GM18507 (cell line): ENCODE measurements around the gene TIFAB.
"Not testable (repeated sequence)": the region's sequence is repeated elsewhere in the genome, so short reads cannot be mapped to it uniquely, and the experiment has no call there.

Source experiments
- DNase-seq: peaks from one replicate; pipeline ENCODE4 v3.0.0; 2011; ENCODE audit warnings: low read depth; ENCODE audit not compliant: insufficient read length; ENCODE audit errors: extremely low spot score
- FAIRE-seq: peaks from 2 replicates; lab custom pipeline; 2011; peaks lifted over from hg19 to GRCh38; lab: Jason Lieb, UNC

The TIFAB gene, protein sequence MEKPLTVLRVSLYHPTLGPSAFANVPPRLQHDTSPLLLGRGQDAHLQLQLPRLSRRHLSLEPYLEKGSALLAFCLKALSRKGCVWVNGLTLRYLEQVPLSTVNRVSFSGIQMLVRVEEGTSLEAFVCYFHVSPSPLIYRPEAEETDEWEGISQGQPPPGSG

DNA sequence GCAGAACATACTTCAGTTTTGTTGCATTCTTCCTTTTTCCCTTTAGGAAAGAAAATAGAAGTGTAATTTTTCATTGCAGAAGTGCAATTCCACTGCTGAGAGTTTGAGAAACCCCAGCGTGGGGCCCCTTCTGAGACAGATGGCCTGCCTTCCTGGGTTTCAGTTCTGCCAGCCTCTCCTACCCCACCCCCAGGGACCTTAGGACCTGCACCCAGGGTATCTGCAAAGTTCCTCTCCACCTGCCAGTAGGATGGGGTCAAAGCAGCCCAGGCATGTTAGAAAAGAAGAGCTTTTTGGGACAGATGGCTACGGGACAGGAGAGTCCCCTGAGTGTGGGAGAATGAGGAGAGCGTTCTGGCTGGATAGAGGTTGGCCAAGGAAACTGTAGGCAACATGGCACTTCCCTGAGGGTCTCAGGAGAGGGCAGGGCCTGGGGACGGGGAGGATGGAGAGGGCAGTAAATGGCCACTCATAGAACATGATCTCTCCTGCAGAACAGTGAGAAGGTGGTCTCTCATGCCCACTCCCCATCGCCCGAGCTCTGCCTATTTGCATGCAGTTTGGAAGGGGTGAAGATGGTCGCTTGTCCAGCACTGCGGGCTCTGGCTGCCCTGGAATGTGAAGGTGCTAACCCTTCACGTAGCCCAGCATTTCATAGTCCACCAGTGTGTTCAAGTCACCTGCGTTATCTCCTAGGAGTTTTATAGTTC, at the start of gene TIFAB:
Gene TIFAB, minus strand, starts transcription at position 31 of the 710 bp plus-strand sequence. CDS start 2,412 bp downstream, outside the sequence.
- no peak for FAIRE-seq

DNA sequence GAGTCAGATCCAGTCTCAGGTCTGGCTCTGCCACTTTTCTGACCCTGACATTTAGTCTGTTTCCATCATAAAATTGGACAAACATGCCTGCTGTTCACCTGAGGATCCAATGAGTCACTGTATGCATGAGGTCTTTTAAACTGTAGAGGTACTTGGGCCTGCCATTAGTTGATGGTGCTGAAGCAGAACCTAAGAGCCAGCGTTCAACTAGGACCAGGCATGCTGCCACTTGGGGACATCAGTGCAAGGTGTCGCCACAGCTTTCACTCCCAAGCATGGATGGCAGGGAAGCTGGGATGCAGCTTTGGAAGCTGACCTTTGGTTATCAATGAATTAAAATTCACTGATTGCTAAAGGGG, 46.5 kb upstream of the TIFAB start:
- no peak for DNase-seq
- no peak for FAIRE-seq

More for the DNA sequence above, at the start of gene TIFAB:
- no peak for DNase-seq

DNA sequence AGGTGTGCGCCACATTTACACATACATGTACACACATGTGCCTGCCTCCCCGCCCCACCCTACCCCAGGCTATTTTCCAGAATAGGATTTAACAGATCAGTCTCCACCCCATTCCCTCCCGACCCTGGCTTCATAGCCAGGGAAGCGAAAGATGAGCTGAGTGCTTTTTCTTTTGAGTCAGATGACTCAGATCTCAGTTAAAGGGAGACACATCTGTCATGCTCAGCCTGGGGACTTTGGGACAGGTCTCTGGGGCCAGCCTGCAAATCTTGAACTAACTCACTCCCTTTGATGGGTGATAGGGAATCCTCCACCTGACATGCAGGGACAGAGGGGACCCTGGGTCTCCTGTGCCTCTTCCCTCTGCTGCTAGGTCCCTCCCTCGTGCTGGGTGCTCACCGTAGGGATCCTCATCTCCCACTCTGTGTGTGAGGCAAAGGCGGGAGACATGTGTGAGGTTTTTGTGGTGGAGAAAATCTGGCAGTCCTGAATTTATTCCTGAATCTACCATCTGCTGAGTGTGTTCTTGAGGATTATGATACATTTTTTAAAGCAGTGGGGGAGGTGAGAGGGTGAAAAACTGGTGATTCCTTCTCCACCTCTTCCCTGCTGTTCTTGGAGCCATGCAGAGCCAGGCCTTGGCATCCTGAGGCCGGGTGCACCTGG, 46.0 kb upstream of the TIFAB start:
- DNase-seq (no peak), FAIRE-seq (no peak)

DNA sequence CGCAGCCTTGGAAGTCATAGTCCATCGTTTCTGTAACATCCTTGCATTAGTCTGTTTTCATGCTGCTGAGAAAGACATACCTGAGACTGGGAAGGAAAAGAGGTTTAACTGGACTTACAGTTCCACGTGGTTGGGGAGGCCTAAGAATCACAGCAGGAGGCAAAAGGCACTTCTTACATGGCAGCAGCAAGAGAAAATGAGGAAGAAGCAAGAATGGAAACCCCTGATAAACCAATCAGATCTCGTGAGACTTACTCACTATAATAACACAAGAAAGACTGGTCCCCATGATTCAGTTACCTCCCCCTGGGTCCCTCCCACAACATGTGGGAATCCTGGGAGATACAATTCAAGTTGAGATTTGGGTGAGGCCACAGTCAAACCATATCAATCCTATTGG, 43.4 kb upstream of the TIFAB start:
- DNase-seq, FAIRE-seq: not testable (repeated sequence)

DNA sequence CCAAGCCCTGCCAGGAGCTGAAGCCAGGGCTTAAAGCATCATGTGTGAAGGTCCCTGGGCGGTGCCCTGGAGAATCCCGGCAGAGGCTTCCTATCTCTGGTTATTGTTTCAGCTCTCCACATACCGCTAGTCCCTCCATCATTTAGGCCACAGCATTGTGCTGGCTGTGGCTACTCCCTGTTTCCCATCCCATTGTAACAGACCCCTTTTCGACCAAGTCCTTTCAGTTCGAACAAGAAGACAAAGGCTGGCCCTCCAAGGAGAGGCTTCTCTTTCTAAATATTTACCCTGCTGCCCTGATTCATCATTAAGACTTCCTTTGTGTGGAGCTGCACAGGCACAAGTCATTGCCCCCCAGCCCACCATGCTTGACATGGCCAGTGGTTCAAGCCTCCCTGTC, 42.0 kb upstream of the TIFAB start:
- DNase-seq, result no peak
- no peak for FAIRE-seq

DNA sequence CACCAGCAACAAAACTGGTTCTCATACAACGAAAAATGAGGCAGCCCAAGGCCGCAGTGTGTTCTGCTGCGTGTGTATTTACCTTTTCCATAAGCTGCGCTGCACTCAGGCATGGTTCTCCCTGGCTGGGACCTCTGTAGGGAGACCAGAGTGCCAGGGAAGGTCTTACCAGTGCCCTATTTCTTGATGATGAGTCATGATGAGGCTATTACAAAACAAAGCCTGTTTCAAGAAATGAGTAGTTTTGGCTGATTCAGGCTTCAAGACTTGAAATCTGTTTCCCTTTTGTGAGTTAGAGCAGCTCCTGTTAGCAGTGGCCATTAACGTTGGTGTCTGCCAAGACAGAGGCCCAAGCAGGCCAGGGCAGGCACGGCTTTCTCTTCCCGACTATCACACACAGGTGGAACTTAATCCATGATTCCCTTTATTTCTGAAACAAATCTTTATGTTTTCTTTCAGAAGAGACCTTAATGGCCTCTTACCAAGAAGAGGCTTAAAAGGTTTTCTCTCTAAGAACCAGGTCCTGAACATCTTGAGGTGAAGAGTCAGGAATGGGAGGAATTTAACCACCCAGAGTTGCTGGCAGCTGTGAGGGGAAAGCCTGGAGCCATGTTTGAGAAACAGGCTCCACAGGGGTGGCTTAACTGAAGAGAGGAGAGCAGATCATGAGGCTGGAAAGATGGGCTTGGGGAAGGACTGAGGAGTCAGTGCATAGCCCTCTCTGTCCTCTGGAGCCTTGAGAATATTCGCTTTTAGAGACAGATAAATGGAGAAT, 41.4 kb upstream of the TIFAB start:
- FAIRE-seq, result no peak
- DNase-seq, result no peak

DNA sequence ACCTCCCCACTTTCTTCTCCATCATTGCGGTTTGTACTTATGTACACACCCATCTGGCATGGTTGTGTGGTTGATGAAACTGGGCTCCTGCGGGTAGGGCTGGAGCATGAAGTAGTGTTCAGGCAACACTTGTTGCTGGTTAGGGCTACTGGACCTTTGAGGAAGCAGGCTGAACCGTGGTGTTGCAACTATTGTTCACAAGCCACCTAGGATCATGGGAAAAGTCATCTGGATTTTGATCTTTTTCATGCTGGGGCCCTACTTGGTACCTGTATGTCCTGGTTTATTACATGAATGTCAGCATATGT, 40.1 kb upstream of the TIFAB start:
- FAIRE-seq (no peak), DNase-seq (no peak)

DNA sequence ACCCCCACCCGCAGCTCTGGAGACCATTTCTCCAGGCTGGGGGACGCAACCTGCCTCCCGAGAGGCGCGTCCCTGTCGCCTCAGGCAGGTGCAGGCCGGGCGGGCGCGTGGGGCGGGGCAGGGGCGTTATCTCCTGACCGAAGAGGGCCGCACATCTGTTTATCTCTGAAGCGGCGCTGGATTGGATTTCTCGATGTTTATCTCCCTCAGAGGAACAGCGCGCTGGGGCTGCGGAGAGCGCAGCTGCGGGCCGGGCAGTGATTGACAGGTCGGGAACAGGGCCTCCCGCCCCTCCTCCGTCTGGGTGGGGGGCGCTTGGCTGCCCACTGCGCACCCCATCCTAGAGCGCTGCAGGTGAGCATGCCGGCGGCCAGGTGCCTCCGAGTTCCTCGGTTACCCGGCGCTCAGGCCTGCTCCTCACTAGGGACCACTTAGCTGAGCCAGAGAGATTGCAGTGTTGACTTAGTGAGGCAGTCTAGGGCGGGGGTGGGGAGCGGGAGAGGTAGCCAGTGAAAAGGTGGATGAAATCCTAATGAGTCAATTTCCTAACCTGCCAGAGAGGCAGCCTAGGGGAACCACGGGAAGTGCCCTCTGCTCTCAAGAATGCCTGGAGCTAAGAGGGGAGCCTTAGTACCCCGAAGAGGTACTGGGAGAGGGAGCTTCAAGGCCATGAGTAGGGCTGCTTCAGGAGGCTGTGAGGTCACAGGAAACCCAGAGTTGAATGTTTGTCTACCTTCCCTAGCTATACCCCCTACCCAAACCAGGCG, 39.6 kb upstream of the TIFAB start:
- FAIRE-seq (no peak), DNase-seq (no peak)

DNA sequence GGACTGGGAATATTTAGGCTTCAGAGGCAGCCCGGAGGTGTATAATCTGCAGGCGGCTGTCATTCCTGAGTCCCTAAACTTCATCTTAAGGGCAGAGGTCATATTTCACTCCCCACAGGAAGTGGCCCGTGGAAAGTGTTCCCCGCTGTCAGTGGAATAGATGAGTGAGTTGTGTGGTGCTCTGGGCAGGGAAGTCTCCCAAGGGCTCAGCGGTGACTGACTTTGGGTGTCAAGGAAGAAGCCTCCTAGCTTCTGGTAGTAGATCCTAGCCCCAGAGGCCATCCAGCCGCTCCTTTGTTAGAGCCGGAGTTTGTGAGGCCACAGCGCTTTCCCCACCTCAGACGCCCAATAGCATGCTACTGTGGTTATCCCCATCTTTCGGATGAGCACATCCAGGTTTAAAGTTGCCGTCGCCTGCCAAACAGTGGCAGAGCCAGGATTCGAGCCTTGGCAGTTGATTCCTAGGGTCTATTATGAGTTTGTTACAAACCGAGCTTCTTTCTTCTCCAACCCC, 38.9 kb upstream of the TIFAB start:
- DNase-seq (no peak), FAIRE-seq (no peak)

DNA sequence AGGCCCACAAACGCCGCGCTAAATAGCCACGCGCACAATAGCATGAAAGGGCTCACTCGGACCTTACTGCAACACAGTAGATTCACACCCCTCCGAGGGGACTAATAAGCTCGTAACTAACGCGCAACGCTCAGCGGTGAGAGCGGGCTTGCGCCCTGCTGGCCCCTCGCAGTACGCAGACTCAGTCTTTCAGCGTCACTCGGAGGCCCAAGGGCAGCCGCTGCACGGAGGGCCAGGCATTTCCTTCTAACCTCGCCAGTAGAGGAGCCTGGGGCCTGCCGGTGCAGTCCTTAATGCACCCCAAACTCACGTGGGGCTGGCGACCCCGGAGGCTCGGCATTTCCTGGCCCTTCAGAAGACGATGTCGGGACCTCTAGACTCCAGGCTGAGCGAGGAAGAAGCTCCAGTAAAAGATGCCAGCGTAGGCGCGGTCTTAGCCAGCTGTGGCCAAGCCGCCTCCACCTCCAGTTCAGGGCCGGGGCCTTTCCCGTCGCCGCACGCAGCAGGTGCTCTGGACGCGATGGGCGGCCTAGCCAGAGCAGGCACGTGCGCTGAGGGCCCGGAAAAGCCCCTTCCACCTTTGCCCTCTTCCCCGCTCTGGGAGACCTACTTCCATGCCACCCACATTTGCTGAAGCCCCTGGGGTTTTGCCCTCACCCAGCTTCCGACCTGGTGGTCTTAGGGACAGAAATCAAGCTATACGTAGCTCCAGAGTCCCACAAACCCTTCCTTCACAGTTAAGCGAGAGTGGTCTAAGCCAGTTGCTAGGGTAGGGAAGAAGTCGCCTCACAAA, 38.3 kb upstream of the TIFAB start:
- FAIRE-seq, result no peak
- no peak for DNase-seq

DNA sequence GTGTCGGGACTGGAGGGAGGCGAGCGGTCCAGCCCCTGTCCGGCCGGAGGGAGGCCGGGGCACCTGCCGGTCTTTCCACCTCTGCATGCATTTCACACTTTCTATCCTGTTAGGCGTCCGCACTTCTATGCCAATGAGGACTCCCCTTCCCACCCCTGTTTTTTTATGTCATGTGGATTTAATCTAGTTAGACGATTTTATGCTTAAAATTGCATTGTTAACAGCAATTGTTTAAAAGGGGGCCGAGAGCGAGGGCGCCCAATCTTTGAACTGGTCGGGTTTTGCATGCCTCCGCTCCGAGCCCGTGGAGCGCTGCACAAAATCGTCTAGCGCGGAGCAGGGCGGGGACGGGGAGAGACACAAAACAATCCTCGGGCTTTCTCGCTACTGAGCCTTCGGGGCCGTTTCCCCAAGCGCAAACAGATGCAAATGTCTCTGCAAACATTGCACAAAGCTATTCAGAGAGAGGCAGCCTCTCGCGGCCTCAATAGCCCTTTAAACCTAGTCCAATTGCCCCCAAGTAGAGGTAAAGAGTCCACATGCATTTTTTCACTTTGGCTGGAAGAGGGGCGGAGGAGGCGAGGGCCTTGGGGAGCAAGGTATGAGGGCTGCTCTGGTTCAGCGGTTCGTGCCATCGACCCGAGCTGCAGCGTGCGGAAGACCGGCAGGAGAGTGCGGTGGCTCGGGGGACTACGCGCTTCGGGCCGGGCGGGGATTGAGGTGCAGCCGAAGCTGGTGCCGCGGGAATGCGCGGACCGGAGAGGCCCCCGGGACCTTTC, 37.5 kb upstream of the TIFAB start:
- FAIRE-seq (no peak), DNase-seq (no peak)

DNA sequence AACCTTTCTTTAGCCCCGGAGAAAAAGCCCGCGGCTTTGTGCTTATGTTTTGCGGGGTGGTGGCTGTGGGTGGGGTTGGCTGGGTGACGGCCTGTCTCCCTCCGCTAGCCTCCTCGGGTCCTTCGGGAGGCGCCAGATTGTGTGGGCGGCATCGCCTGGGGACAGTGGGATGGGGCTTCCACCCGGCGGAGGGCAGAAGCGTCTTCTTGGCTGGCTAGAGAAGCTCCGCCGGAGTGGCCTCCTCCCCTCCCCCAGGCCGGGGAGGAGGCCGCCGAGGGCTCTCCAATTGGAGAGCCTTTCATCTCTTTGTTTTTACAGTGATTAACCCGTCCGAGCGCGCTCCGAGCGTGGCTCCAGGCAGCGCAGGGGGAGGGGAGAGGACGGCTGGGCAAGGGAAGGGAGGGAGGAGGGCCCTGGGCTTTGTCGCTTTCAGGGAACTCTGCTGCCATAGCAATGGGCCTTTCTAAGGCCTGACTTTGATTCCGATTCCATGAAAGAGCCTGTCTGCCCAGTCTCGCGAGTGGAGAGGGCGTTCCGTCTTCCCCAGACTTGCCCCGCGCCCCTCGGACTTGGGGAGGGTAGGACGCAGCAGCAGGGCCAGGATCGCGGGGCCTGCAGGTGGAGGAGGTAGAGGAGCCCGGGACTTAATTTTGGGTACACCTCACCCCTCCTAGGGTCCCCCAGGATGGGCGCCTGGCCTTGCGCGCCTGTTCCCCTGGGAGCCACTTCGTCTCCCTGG, 36.7 kb upstream of the TIFAB start:
- no peak for DNase-seq

DNA sequence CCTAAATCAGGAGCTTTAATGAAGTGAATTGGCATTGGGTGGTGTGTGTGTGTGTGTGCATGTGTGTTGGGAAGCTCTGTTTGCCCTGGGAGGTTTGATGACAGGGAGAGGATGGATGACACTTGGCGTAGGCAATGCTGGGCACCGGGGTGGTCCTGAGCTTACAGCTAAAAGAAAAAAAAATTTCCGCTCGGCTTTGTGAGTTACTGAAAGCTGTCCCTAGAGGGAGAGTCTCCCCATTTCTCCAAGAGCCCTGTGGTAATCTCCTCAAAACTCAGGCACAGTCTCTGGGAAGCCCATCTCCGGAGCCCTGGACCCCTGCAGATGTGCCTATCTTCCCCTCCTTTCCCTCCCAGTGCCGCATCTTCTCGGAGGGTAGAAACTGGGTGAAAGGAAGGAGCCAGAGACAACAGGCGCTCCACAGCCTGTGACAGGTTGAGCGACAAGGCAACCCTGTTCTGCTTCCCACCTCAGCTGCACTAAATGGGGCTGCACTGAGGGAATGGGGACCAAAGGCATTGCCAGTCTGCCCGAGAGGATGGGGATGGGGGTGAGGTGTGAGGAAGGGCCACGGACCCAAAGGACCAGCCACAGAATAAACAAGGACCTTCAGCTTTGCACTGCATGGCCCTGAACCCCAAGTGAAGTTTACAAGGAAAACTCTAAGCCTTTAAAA, 35.8 kb upstream of the TIFAB start:
- FAIRE-seq, result no peak

More for the DNA sequence above, 36.7 kb upstream of the TIFAB start:
- FAIRE-seq, result no peak

DNA sequence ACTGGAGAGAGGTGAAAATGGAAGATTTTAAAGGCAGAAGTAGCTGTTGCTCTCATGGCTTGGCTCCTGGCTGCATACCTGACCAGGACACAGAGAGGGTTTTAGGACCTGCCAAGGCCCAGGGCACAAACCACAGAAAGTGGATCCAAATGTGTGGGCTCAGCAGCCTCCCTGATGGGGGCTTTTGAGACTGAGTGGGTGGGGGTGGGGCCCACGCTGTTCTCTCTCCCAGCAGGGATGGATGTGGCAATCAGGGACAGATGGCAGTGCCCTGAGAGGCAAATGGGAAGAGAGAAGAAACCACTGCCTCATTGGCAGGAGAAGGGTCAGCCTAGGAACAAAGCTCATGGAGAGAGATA, 34.9 kb upstream of the TIFAB start:
- no peak for FAIRE-seq
- no peak for DNase-seq

More for the DNA sequence above, 35.8 kb upstream of the TIFAB start:
- DNase-seq, result no peak

DNA sequence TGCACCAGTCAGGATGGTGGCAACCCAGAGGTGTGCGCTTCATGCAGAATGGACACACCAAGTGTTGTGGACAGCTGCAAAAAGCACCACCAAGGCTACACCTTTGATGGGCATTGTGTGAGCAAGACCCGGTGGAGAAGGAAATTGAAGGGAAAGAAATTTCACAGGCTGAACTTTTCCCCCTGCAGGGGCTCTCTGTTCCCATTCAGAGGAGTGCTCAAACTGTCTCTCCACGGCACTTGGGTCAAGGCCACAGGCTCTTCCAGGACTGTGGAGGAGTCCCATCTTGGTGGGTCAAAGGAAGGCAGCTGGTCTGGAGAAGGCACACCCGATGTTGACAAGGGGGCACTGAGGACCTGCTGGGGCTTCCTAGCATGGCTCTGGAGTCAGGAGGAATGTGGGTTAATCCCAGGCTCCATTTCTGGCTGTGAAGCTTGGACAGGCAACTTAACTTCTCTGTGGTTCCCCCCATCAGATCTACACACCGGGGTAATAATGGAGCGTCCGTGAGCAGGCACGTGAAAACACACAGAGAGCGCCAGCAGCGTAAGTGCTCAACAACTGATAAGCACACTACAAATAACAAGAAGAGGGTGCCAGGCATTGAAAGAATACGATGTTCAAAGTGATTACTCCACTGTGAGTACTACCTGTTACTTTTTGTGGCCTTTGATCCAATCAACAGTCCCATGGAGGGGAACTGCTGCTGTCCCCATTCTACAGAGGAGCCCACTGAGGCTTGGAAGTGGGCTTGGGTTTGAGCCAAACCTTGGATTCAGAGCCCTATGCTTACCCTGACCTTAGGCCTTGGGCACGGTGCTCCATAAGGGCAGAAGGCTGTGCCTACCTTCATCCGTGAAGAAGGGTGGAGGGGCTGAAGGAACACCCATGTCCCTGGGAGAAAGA, 34.2 kb upstream of the TIFAB start:
- DNase-seq (no peak), FAIRE-seq (no peak)

DNA sequence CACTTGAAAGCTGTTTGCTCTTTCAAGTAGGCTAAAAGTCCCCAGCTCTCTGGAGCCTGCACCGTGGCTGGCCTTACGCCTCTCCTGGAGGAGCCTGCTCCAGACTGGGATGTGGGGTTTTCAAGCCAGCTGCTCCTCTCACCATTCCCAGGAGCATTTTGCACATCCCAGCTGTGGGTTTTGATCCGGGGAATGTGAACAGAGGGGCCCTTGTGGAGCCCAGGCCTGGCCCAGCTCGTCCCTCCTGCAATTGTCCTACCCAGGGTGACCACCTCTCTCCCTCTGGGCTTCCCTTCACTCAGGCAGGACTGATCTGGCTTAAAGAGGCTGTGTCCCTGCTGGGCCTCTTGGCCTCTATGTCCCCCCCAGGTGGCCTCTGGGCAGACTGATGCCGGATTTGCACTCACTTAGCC, 32.5 kb upstream of the TIFAB start:
- FAIRE-seq, result no peak

More for the DNA sequence above, 32.5 kb upstream of the TIFAB start:
- DNase-seq, result no peak
